ENCODE measurements around the gene CSHL1.

CSHL1 gene

GRCh38 chr17:63946440-63947363 is 35.6 kb upstream of the CSHL1 start:
- TF ChIP-seq JUND (IDR thresholded peaks at IDR 0.05; ENCODE audit: low read depth) = no peak
- in situ Hi-C loops (cut with HindIII; ENCODE audit: low pct_unique_long_range_greater_than_20kb, low sequenced_read_pairs) = no loop called here
- peak; percentile 41 to 73 for DNase-seq (ENCODE audit: low read depth in 1 of 2, low spot score in 1 of 2)

- no peak for DNase-seq (ENCODE audit: low read depth in 1 of 2, low spot score in 1 of 2)
- in situ Hi-C loops (cut with HindIII; ENCODE audit: low pct_unique_long_range_greater_than_20kb, low sequenced_read_pairs) = no loop called here
- no peak for TF ChIP-seq JUND (IDR thresholded peaks at IDR 0.05; ENCODE audit: low read depth)
These were observed 34.9 kb upstream of the CSHL1 start for GRCh38 chr17:63945784-63946439.

- in situ Hi-C loops (cut with HindIII; ENCODE audit: low pct_unique_long_range_greater_than_20kb, low sequenced_read_pairs) = no loop called here
These were observed 33.9 kb upstream of the CSHL1 start for GRCh38 chr17:63944736-63945499.

GRCh38 chr17:63943745-63944144 is 32.7 kb upstream of the CSHL1 start:
- no peak for TF ChIP-seq JUND (IDR thresholded peaks at IDR 0.05; ENCODE audit: low read depth)

More at GRCh38 chr17:63944736-63945499, 33.9 kb upstream of the CSHL1 start:
- TF ChIP-seq JUND (IDR thresholded peaks at IDR 0.05; ENCODE audit: low read depth) = no peak
- DNase-seq (ENCODE audit: low read depth in 1 of 2, low spot score in 1 of 2) = no peak

GRCh38 chr17:63942309-63942985 is 31.4 kb upstream of the CSHL1 start:
- no peak for DNase-seq (ENCODE audit: low read depth in 1 of 2, low spot score in 1 of 2)
- TF ChIP-seq JUND (IDR thresholded peaks at IDR 0.05; ENCODE audit: low read depth) = no peak
- in situ Hi-C loops (cut with HindIII; ENCODE audit: low pct_unique_long_range_greater_than_20kb, low sequenced_read_pairs) = no loop called here

More at GRCh38 chr17:63943745-63944144, 32.7 kb upstream of the CSHL1 start:
- no peak for DNase-seq (ENCODE audit: low read depth in 1 of 2, low spot score in 1 of 2)
- in situ Hi-C loops (cut with HindIII; ENCODE audit: low pct_unique_long_range_greater_than_20kb, low sequenced_read_pairs) = no loop called here

- DNase-seq (ENCODE audit: low read depth in 1 of 2, low spot score in 1 of 2) = no peak
- in situ Hi-C loops (cut with HindIII; ENCODE audit: low pct_unique_long_range_greater_than_20kb, low sequenced_read_pairs) = no loop called here
- no peak for TF ChIP-seq JUND (IDR thresholded peaks at IDR 0.05; ENCODE audit: low read depth)
These were observed 30.7 kb upstream of the CSHL1 start for GRCh38 chr17:63941751-63942150.

- no peak for DNase-seq (ENCODE audit: low read depth in 1 of 2, low spot score in 1 of 2)
- in situ Hi-C loops (cut with HindIII; ENCODE audit: low pct_unique_long_range_greater_than_20kb, low sequenced_read_pairs) = no loop called here
- no peak for TF ChIP-seq JUND (IDR thresholded peaks at IDR 0.05; ENCODE audit: low read depth)
These were observed 30.1 kb upstream of the CSHL1 start for GRCh38 chr17:63941162-63941561.

GRCh38 chr17:63940584-63940983 is 29.5 kb upstream of the CSHL1 start:
- DNase-seq (ENCODE audit: low read depth in 1 of 2, low spot score in 1 of 2) = no peak
- in situ Hi-C loops (cut with HindIII; ENCODE audit: low pct_unique_long_range_greater_than_20kb, low sequenced_read_pairs) = no loop called here

GRCh38 chr17:63939884-63940283 is 28.8 kb upstream of the CSHL1 start:
- DNase-seq (ENCODE audit: low read depth in 1 of 2, low spot score in 1 of 2) = no peak
- no peak for TF ChIP-seq JUND (IDR thresholded peaks at IDR 0.05; ENCODE audit: low read depth)
- in situ Hi-C loops (cut with HindIII; ENCODE audit: low pct_unique_long_range_greater_than_20kb, low sequenced_read_pairs) = no loop called here

More at GRCh38 chr17:63940584-63940983, 29.5 kb upstream of the CSHL1 start:
- TF ChIP-seq JUND (IDR thresholded peaks at IDR 0.05; ENCODE audit: low read depth) = no peak

GRCh38 chr17:63939401-63939800 is 28.3 kb upstream of the CSHL1 start:
- no peak for DNase-seq (ENCODE audit: low read depth in 1 of 2, low spot score in 1 of 2)
- in situ Hi-C loops (cut with HindIII; ENCODE audit: low pct_unique_long_range_greater_than_20kb, low sequenced_read_pairs) = no loop called here
- TF ChIP-seq JUND (IDR thresholded peaks at IDR 0.05; ENCODE audit: low read depth) = no peak

GRCh38 chr17:63937920-63938319 is 26.9 kb upstream of the CSHL1 start:
- TF ChIP-seq JUND (IDR thresholded peaks at IDR 0.05; ENCODE audit: low read depth) = no peak
- DNase-seq (ENCODE audit: low read depth in 1 of 2, low spot score in 1 of 2) = no peak
- in situ Hi-C loops (cut with HindIII; ENCODE audit: low pct_unique_long_range_greater_than_20kb, low sequenced_read_pairs) = no loop called here

- in situ Hi-C loops (cut with HindIII; ENCODE audit: low pct_unique_long_range_greater_than_20kb, low sequenced_read_pairs) = no loop called here
- no peak for DNase-seq (ENCODE audit: low read depth in 1 of 2, low spot score in 1 of 2)
- no peak for TF ChIP-seq JUND (IDR thresholded peaks at IDR 0.05; ENCODE audit: low read depth)
These were observed 26.3 kb upstream of the CSHL1 start for GRCh38 chr17:63937319-63937718.

Measured in T47D (cell line).